BE2C (cell line): ENCODE results near the gene LIPE.

Experiments
- DNase-seq: peaks from one replicate; pipeline ENCODE4 v3.0.0-alpha.2; 2020
- H3K27me3 ChIP-seq: fragments of 250-450 bp; sonication (Bioruptor Pico); 2 replicates; pipeline ENCODE4 v1.5.1; 2020; ENCODE audit warnings: mild to moderate bottlenecking
- H3K36me3 ChIP-seq: fragments of 250-450 bp; sonication (Bioruptor Pico); 2 replicates; pipeline ENCODE4 v1.5.1; 2020; ENCODE audit warnings: mild to moderate bottlenecking
- H3K4me1 ChIP-seq: fragments of 250-450 bp; sonication (Bioruptor Pico); 2 replicates; pipeline ENCODE4 v1.5.1; 2020
- H3K4me3 ChIP-seq: 2 replicates; pipeline ENCODE4 v1.5.1; 2011; ENCODE audit warnings: low read depth, low read length
- H3K9me3 ChIP-seq: fragments of 250-450 bp; sonication (Bioruptor Pico); 2 replicates; pipeline ENCODE4 v1.5.1; 2020
- CTCF ChIP-seq: IDR thresholded peaks from 2 replicates; pipeline ENCODE4 v1.5.1; 2012; ENCODE audit warnings: mild to moderate bottlenecking, low read depth, low read length

LIPE gene

GRCh38 chr19:42397263-42398166, 29.7 kb downstream of the LIPE start:
- peak overlapping the region; percentile 79 for H3K4me3 ChIP-seq
- DNase-seq = no peak
- H3K4me1 ChIP-seq = peaks cover 6% of the 10 kb centered on the region
- no peaks in the 10 kb centered on the region for H3K27me3 ChIP-seq
- H3K36me3 ChIP-seq = no peaks in the 10 kb centered on the region
- TF ChIP-seq CTCF = no peak
- H3K9me3 ChIP-seq = no peaks in the 10 kb centered on the region

GRCh38 chr19:42396381-42397262, 30.6 kb downstream of the LIPE start:
- no peaks in the 10 kb centered on the region for H3K36me3 ChIP-seq
- no peak for TF ChIP-seq CTCF
- H3K9me3 ChIP-seq = no peaks in the 10 kb centered on the region
- peak; percentile 98 for DNase-seq
- no peaks in the 10 kb centered on the region for H3K27me3 ChIP-seq
- peak overlapping the region; percentile 79 for H3K4me3 ChIP-seq
- H3K4me1 ChIP-seq = peaks cover 6% of the 10 kb centered on the region

- H3K36me3 ChIP-seq = no peaks in the 10 kb centered on the region
- no peak overlapping the region for H3K4me3 ChIP-seq
- H3K27me3 ChIP-seq = peaks cover 8% of the 10 kb centered on the region
- H3K4me1 ChIP-seq = peaks cover 6% of the 10 kb centered on the region
- H3K9me3 ChIP-seq = no peaks in the 10 kb centered on the region
- no peak for DNase-seq
- TF ChIP-seq CTCF = no peak
Measured at GRCh38 chr19:42394751-42395150, 32.4 kb downstream of the LIPE start.

- DNase-seq = no peak
- no peak for TF ChIP-seq CTCF
- Histone ChIP-seq H3K4me1 (peaks cover 6% of the 10 kb centered on the region), H3K9me3 (no peaks in the 10 kb centered on the region), H3K4me3 (no peak overlapping the region), H3K27me3 (peaks cover 10% of the 10 kb centered on the region), H3K36me3 (no peaks in the 10 kb centered on the region)
Measured at GRCh38 chr19:42392165-42392564, 35.0 kb downstream of the LIPE start.

- TF ChIP-seq CTCF = no peak
- Histone ChIP-seq H3K4me3 (no peak within 1 kb of the TSS), H3K9me3 (no peaks in the 10 kb centered on the region), H3K27me3 (peaks cover 10% of the 10 kb centered on the region), H3K36me3 (no peaks in the 10 kb centered on the region), H3K4me1 (no peaks in the 10 kb centered on the region)
- no peak for DNase-seq
Measured at GRCh38 chr19:42389899-42390298, 37.3 kb downstream of the LIPE start, which contains the start of gene CNFN. Gene CNFN (minus strand): TSS chr19:42390297. CDS start chr19:42389037, 1,260 bp downstream.
